ENCODE results near the gene GRAMD4. TPM values are rescaled to one million over a fixed set of nuclear protein-coding genes. Genes with fewer than 3 reads are reported as not detected.

GRAMD4 gene
- total RNA-seq, 2 donors from 2014 or later: 38.0 to 43.3 TPM

GRCh38 chr22:46697811-46698515 is 77.8 kb downstream of the GRAMD4 start:
- Histone ChIP-seq H3K4me1 (ENCODE audit: control insufficient read depth, insufficient read depth, low read length) (no peaks in the 10 kb centered on the region), H3K27ac (ENCODE audit: low read depth, low read length) (no peak overlapping the region), H3K27me3 (ENCODE audit: control insufficient read depth, insufficient read depth, low read length, poor library complexity, severe bottlenecking) (no peaks in the 10 kb centered on the region), H3K9ac (ENCODE audit: extremely low read depth, low read length, poor library complexity, severe bottlenecking) (no peak overlapping the region), H3K9me3 (ENCODE audit: control insufficient read depth, low read length) (no peaks in the 10 kb centered on the region), H3K4me3 (ENCODE audit: low read length) (no peak overlapping the region), H3K36me3 (ENCODE audit: control insufficient read depth, insufficient read depth, low read length) (peaks cover 44% of the 10 kb centered on the region)
- 96 to 98% methylated on average over 18 to 24 of the region's 24 CpGs for WGBS, 2 experiments (ENCODE audit: insufficient coverage in 1 of 2, insufficient read length in 1 of 2)
- Mint-ChIP-seq H3K27ac (no peak overlapping the region), H3K4me1 (no peaks in the 10 kb centered on the region), H3K4me3 (no peak overlapping the region), H3K36me3 (ENCODE audit: low read depth) (peaks cover 51% of the 10 kb centered on the region), H3K27me3 (ENCODE audit: insufficient read depth) (no peaks in the 10 kb centered on the region), H3K9me3 (no peaks in the 10 kb centered on the region)
- TF ChIP-seq CTCF (conservative IDR thresholded peaks at IDR 0.05): no peak
- no peak for DNase-seq

- no peak overlapping the region for H3K27ac ChIP-seq (ENCODE audit: low read depth, low read length)
- H3K9me3 ChIP-seq (ENCODE audit: control insufficient read depth, low read length): no peaks in the 10 kb centered on the region
- no peak overlapping the region for H3K27ac Mint-ChIP-seq
- 96% methylated on average over 13 to 16 of the region's 17 CpGs for WGBS, 2 experiments (ENCODE audit: insufficient coverage in 1 of 2, insufficient read length in 1 of 2)
- no peak for TF ChIP-seq CTCF (conservative IDR thresholded peaks at IDR 0.05)
- H3K4me3 Mint-ChIP-seq: no peak overlapping the region
- H3K4me1 Mint-ChIP-seq: no peaks in the 10 kb centered on the region
- H3K4me1 ChIP-seq (ENCODE audit: control insufficient read depth, insufficient read depth, low read length): no peaks in the 10 kb centered on the region
- no peaks in the 10 kb centered on the region for H3K27me3 Mint-ChIP-seq (ENCODE audit: insufficient read depth)
- peaks cover 36% of the 10 kb centered on the region for H3K36me3 ChIP-seq (ENCODE audit: control insufficient read depth, insufficient read depth, low read length)
- H3K27me3 ChIP-seq (ENCODE audit: control insufficient read depth, insufficient read depth, low read length, poor library complexity, severe bottlenecking): no peaks in the 10 kb centered on the region
- H3K4me3 ChIP-seq (ENCODE audit: low read length): no peak overlapping the region
- H3K9ac ChIP-seq (ENCODE audit: extremely low read depth, low read length, poor library complexity, severe bottlenecking): no peak overlapping the region
- H3K36me3 Mint-ChIP-seq (ENCODE audit: low read depth): peaks cover 51% of the 10 kb centered on the region
- DNase-seq: no peak
- H3K9me3 Mint-ChIP-seq: no peaks in the 10 kb centered on the region
These were observed 78.9 kb downstream of the GRAMD4 start for GRCh38 chr22:46699091-46699490.

GRCh38 chr22:46701262-46701661 is 81.1 kb downstream of the GRAMD4 start:
- Histone ChIP-seq H3K27ac (ENCODE audit: low read depth, low read length) (no peak overlapping the region), H3K4me3 (ENCODE audit: low read length) (no peak overlapping the region), H3K27me3 (ENCODE audit: control insufficient read depth, insufficient read depth, low read length, poor library complexity, severe bottlenecking) (no peaks in the 10 kb centered on the region), H3K36me3 (ENCODE audit: control insufficient read depth, insufficient read depth, low read length) (peaks cover 36% of the 10 kb centered on the region), H3K4me1 (ENCODE audit: control insufficient read depth, insufficient read depth, low read length) (no peaks in the 10 kb centered on the region), H3K9me3 (ENCODE audit: control insufficient read depth, low read length) (no peaks in the 10 kb centered on the region), H3K9ac (ENCODE audit: extremely low read depth, low read length, poor library complexity, severe bottlenecking) (no peak overlapping the region)
- no peaks in the 10 kb centered on the region for H3K9me3 Mint-ChIP-seq
- no peak for TF ChIP-seq CTCF (conservative IDR thresholded peaks at IDR 0.05)
- H3K4me3 Mint-ChIP-seq: no peak overlapping the region
- peaks cover 6% of the 10 kb centered on the region for H3K4me1 Mint-ChIP-seq
- DNase-seq: no peak
- no peaks in the 10 kb centered on the region for H3K27me3 Mint-ChIP-seq (ENCODE audit: insufficient read depth)
- no peak overlapping the region for H3K27ac Mint-ChIP-seq
- peaks cover 58% of the 10 kb centered on the region for H3K36me3 Mint-ChIP-seq (ENCODE audit: low read depth)
- WGBS, 2 experiments (ENCODE audit: insufficient coverage in 1 of 2, insufficient read length in 1 of 2): 94 to 95% methylated on average over 17 to 33 of the region's 33 CpGs
